Suprapubic skin (tissue), 4 donors: Measurements from ENCODE around the gene ILDR2.
A peak's percentile ranks its signal among the peaks of the same experiment; 100 is the strongest.

ENCODE experiments used
- POLR2A ChIP-seq, 2 donors: fragments of 450-650 bp; IDR thresholded peaks; one replicate each; pipeline ENCODE4 v1.6.1; 2017; ENCODE audit warnings: antibody characterized with exemption in 2 of 2, mild to moderate bottlenecking in 2 of 2, moderate library complexity in 2 of 2
- POLR2AphosphoS5 ChIP-seq, 3 donors: sonication (generic); formaldehyde crosslinking; IDR thresholded peaks; one replicate each; pipeline ENCODE4 v1.6.1; 2017; ENCODE audit warnings: antibody characterized with exemption in 3 of 3
- TF ChIP-seq, protein P1 (sequence below), 2 donors: fragments of 200-600 bp in 1 of 2; fragments of 450-650 bp in 1 of 2; sonication (generic) in 1 of 2; IDR thresholded peaks; one replicate each; pipeline ENCODE4 v1.5.1; 2016 to 2019; ENCODE audit warnings: antibody characterized with exemption in 2 of 2, mild to moderate bottlenecking in 1 of 2, moderate library complexity in 1 of 2

DNA sequence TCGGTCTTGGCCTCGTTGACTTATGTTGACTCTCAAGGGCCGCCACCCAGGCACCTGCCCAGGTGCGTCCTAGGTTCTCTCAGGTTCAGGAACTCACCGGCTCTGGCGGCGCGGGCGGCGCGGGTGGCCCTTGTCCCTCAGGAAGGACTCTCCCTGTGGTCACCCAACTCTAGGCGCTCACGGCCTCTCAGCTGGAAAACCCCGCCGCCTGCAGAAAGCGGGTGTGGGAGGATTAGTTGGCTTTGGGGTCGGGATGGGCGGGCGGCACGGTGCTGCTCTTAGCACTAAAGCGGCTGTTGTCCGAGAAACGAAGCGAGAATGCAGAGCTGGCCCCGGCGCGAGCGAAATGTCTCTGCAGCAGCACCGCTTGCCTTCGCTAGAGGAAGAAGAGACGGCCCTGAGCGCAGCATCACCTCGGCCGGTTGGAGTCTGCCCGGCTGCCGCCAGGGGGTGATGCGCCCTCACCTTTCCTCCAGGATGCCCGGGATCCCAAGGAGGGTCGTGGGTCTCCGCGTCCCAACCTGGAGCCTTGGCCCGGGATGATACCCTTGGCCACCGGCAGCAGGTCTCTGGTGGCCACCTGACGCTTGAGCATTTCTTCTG is 91.2 kb downstream of the ILDR2 start:
- TF ChIP-seq, protein P1, sequence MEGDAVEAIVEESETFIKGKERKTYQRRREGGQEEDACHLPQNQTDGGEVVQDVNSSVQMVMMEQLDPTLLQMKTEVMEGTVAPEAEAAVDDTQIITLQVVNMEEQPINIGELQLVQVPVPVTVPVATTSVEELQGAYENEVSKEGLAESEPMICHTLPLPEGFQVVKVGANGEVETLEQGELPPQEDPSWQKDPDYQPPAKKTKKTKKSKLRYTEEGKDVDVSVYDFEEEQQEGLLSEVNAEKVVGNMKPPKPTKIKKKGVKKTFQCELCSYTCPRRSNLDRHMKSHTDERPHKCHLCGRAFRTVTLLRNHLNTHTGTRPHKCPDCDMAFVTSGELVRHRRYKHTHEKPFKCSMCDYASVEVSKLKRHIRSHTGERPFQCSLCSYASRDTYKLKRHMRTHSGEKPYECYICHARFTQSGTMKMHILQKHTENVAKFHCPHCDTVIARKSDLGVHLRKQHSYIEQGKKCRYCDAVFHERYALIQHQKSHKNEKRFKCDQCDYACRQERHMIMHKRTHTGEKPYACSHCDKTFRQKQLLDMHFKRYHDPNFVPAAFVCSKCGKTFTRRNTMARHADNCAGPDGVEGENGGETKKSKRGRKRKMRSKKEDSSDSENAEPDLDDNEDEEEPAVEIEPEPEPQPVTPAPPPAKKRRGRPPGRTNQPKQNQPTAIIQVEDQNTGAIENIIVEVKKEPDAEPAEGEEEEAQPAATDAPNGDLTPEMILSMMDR (IDR thresholded peaks at IDR 0.05), result peak; percentile 13 to 57
- TF ChIP-seq POLR2A (IDR thresholded peaks at IDR 0.05) (no peak), POLR2AphosphoS5 (IDR thresholded peaks at IDR 0.05) (no peak)
